ENCODE data around the gene OSBPL7. TPM values are rescaled to one million over a fixed set of nuclear protein-coding genes. Genes with fewer than 3 reads are reported as not detected.

The OSBPL7 gene
- total and polyA plus RNA-seq, 2 experiments from 2014 or later: 12.1 to 20.5 TPM

DNA sequence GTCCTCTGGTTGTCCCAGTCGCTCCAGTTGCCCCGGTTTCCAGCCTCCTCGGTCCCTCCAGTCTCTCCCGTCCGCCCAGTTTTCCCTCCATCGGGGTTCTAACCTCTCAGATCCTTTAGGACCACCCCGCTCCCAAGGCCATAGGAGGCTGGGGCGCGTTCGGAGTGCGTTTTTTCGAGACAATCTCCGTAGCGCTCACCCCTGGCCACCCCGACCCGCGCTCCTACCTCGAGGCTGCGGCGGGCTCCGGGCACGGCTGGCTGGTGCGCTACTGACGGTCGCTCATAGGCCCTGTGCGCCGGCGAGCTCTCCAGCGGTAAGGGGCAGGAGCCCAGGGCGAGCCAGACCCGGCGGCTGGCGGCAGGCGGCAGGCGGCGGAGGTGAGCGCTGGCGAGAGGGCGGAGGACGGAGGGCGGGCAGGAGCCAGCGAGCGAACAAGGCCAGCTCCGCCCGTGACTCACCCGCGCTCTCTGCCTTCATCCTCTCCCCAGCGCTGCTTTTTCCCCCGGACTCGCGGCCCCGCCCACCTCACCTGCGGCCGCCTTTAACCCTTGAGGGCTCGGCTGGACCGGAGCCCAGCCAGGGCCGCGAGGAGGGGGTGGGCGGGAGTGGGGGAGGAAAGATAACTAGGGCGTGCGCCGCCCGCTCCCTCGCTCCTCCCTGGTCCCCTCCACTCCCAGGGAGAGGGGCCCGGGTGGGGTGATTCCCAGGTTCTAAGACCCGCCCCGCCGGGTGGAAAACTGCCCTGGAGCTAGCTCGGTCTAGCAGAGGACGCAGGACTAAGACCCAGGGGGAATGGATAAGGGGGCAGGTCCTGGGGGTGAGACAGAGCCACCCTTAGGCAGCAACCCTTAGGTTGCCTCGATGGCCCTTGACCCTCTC lies 29.3 kb upstream of the OSBPL7 start, which contains the start of gene SP6:
TSS of gene SP6 (minus strand) at position 472 of the 882 bp plus-strand sequence. CDS start 2,734 bp downstream, outside the sequence.
- Histone ChIP-seq H3K27me3 (peaks cover 53% of the 10 kb centered on the region), H3K27ac (no peak within 1 kb of the TSS), H3K4me3 (peak within 1 kb of the TSS; percentile 30), H3K36me3 (no peaks in the 10 kb centered on the region), H3K9me3 (ENCODE audit: low read depth) (no peaks in the 10 kb centered on the region), H3K4me1 (ENCODE audit: low read depth) (peaks cover 16% of the 10 kb centered on the region)
- peak; percentile 62 to 86 for DNase-seq (ENCODE audit: low read depth in 1 of 2, low spot score in 1 of 2)
- TF ChIP-seq CTCF (IDR thresholded peaks at IDR 0.05; ENCODE audit: low read depth, low read length): peak; percentile 20

GRCh38 chr17:47850373-47850691 lies 28.7 kb upstream of the OSBPL7 start:
- no peaks in the 10 kb centered on the region for H3K9me3 ChIP-seq (ENCODE audit: low read depth)
- H3K36me3 ChIP-seq: no peaks in the 10 kb centered on the region
- H3K27ac ChIP-seq: no peak overlapping the region
- peaks cover 22% of the 10 kb centered on the region for H3K4me1 ChIP-seq (ENCODE audit: low read depth)
- TF ChIP-seq CTCF (IDR thresholded peaks at IDR 0.05; ENCODE audit: low read depth, low read length): no peak
- H3K27me3 ChIP-seq: peaks cover 53% of the 10 kb centered on the region
- DNase-seq (ENCODE audit: low read depth in 1 of 2, low spot score in 1 of 2): no peak
- H3K4me3 ChIP-seq: peak overlapping the region; percentile 30

GRCh38 chr17:47848198-47848513 lies 26.6 kb upstream of the OSBPL7 start:
- no peak overlapping the region for H3K27ac ChIP-seq
- H3K9me3 ChIP-seq (ENCODE audit: low read depth): no peaks in the 10 kb centered on the region
- peaks cover 43% of the 10 kb centered on the region for H3K27me3 ChIP-seq
- peaks cover 39% of the 10 kb centered on the region for H3K4me1 ChIP-seq (ENCODE audit: low read depth)
- no peak for DNase-seq (ENCODE audit: low read depth in 1 of 2, low spot score in 1 of 2)
- no peaks in the 10 kb centered on the region for H3K36me3 ChIP-seq
- TF ChIP-seq CTCF (IDR thresholded peaks at IDR 0.05; ENCODE audit: low read depth, low read length): no peak
- H3K4me3 ChIP-seq: no peak overlapping the region

DNA sequence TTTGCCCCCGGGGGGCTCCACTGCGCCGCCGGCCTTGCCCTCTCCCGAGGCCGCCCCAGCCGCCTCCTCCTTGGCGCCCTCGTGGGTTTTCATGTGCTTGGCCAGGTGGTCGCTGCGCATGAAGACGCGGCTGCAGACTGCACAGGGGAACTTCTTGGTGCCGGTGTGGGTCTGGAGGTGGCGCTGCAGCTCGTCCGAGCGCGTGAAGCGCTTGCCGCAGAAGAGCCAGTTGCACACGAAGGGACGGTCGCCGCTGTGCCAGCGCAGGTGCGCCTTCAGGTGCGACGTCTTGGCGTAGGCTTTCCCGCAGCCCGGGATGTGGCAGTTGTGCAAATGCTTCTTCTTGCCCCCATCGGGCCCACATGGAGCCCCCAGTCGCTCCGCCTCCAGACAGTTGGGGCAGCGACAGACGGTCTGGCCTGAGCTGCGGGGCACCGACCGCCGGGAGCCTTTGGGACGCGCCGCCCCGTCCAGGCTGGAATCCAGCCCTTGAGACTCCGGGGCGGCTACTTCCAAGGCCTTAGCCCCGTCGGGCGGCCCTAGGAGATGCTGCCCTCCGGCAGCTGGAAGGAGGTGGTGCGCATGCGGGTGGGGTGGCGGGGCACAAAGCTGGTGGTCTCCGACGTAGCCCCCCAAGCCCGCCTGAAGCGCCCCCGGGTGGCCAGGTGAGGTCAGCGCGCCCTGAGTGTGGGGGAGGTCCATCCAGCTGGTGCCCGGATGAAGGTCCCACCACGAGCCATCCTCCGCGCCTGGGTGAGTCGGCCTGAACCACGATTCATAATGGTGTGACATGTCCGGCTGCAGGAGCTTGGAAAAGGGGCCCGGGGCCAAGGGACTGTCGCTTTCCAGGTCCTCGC lies 26.0 kb upstream of the OSBPL7 start:
- H3K9me3 ChIP-seq (ENCODE audit: low read depth): no peaks in the 10 kb centered on the region
- DNase-seq (ENCODE audit: low read depth in 1 of 2, low spot score in 1 of 2): peak in 1 of 2 donors; percentile 47
- TF ChIP-seq CTCF (IDR thresholded peaks at IDR 0.05; ENCODE audit: low read depth, low read length): peak; percentile 9
- H3K27ac ChIP-seq: no peak overlapping the region
- peaks cover 39% of the 10 kb centered on the region for H3K4me1 ChIP-seq (ENCODE audit: low read depth)
- H3K4me3 ChIP-seq: no peak overlapping the region
- H3K36me3 ChIP-seq: no peaks in the 10 kb centered on the region
- H3K27me3 ChIP-seq: peaks cover 37% of the 10 kb centered on the region

GRCh38 chr17:47846716-47847340 lies 25.2 kb upstream of the OSBPL7 start:
- peak in 1 of 2 donors; percentile 63 for DNase-seq (ENCODE audit: low read depth in 1 of 2, low spot score in 1 of 2)
- Histone ChIP-seq H3K27me3 (peaks cover 30% of the 10 kb centered on the region), H3K36me3 (no peaks in the 10 kb centered on the region)

More at GRCh38 chr17:47846716-47847340, 25.2 kb upstream of the OSBPL7 start:
- Histone ChIP-seq H3K4me3 (no peak overlapping the region), H3K27ac (no peak overlapping the region), H3K4me1 (ENCODE audit: low read depth) (peaks cover 35% of the 10 kb centered on the region), H3K9me3 (ENCODE audit: low read depth) (no peaks in the 10 kb centered on the region)
- no peak for TF ChIP-seq CTCF (IDR thresholded peaks at IDR 0.05; ENCODE audit: low read depth, low read length)
